HepG2 (cell line): ENCODE results near the gene CCDC117. TPM values are rescaled to one million over a fixed set of nuclear protein-coding genes. Genes with fewer than 3 reads are reported as not detected.

Source experiments
- AKAP8 ChIP-seq: sonication (generic); formaldehyde crosslinking; IDR thresholded peaks from 2 replicates; pipeline ENCODE4 v1.5.1; 2020; ENCODE audit warnings: mild to moderate bottlenecking, missing genetic modification reagents
- ARNTL ChIP-seq: sonication (generic); formaldehyde crosslinking; IDR thresholded peaks from 2 replicates; pipeline ENCODE4 v1.4.0; 2020; ENCODE audit warnings: mild to moderate bottlenecking, missing genetic modification reagents
- GMEB1 ChIP-seq: sonication (generic); formaldehyde crosslinking; IDR thresholded peaks from 2 replicates; pipeline ENCODE4 v1.5.1; 2020; ENCODE audit warnings: missing genetic modification reagents, mild to moderate bottlenecking, borderline replicate concordance
- HMGXB3 ChIP-seq: sonication (generic); formaldehyde crosslinking; IDR thresholded peaks from 2 replicates; pipeline ENCODE4 v1.4.0; 2020; ENCODE audit warnings: missing genetic modification reagents, borderline replicate concordance
- MEIS1 ChIP-seq: sonication (generic); formaldehyde crosslinking; IDR thresholded peaks from 2 replicates; pipeline ENCODE4 v1.9.0; 2021; ENCODE audit warnings: mild to moderate bottlenecking, missing genetic modification reagents, moderate library complexity, borderline replicate concordance
- MXD1 ChIP-seq: sonication (generic); formaldehyde crosslinking; IDR thresholded peaks from 2 replicates; pipeline ENCODE4 v1.4.0; 2020; ENCODE audit warnings: mild to moderate bottlenecking, missing genetic modification reagents
- NAIF1 ChIP-seq: sonication (generic); formaldehyde crosslinking; IDR thresholded peaks from 2 replicates; pipeline ENCODE4 v1.5.0; 2020; ENCODE audit warnings: mild to moderate bottlenecking, missing genetic modification reagents, borderline replicate concordance
- POGK ChIP-seq: sonication (generic); formaldehyde crosslinking; conservative IDR thresholded peaks from 2 replicates; pipeline ENCODE4 v1.8.0; 2022; ENCODE audit warnings: mild to moderate bottlenecking, moderate library complexity, missing genetic modification reagents
- RAD51 ChIP-seq: fragments of 450-650 bp; IDR thresholded peaks from 2 replicates; pipeline ENCODE4 v1.6.1; 2016; ENCODE audit warnings: borderline replicate concordance
- SP2 ChIP-seq: sonication (generic); formaldehyde crosslinking; IDR thresholded peaks from 2 replicates; pipeline ENCODE4 v1.5.1; 2020; ENCODE audit warnings: mild to moderate bottlenecking, missing genetic modification reagents
- XRCC5 ChIP-seq: fragments of 200-400 bp; formaldehyde crosslinking; optimal IDR thresholded peaks from 2 replicates; pipeline ENCODE3; 2017; ENCODE audit warnings: mild to moderate bottlenecking, low read length
- ZBTB14 ChIP-seq: sonication (generic); formaldehyde crosslinking; IDR thresholded peaks from 2 replicates; pipeline ENCODE4 v1.4.0; 2020; ENCODE audit warnings: missing genetic modification reagents
- ZKSCAN1 ChIP-seq: fragments of 150-350 bp; IDR thresholded peaks from 2 replicates; pipeline ENCODE4 v1.6.1; 2014; ENCODE audit warnings: low read length
- polyA plus RNA-seq, 8 experiments: library from polyadenylated mRNA; depleted of rRNA in 3 of 8; stranded (reverse) in 7 of 8; unstranded in 1 of 8; fragments of >200 nt; fragmentation: Illumina TruSeq in 4 of 8; extraction: Trizol in 4 of 8; gene quantifications; 2 replicates each; pipeline versions ENCODE4 v1.2.1 to v1.2.3, GENCODE V29; 2011 to 2016; ENCODE audit warnings: low read depth in 4 of 8, missing spikeins in 1 of 8, mixed read lengths in 1 of 8; ENCODE audit not compliant: insufficient read depth in 1 of 8
- total RNA-seq, 5 experiments: library from RNA; depleted of rRNA; stranded (reverse); fragments of >200 nt; fragmentation: Illumina TruSeq; extraction: Trizol; gene quantifications; 2 replicates each; pipeline ENCODE4 v1.2.3, GENCODE V29; 2016; ENCODE audit warnings: low read depth in 1 of 5

Gene CCDC117
- total and polyA plus RNA-seq, 2 of the 13 experiments (the other 11 are each of a cell fraction or from before 2014, with no cell fraction given), result 12.6 to 34.2 TPM

- TF ChIP-seq ARNTL (CRISPR knock-in tag) (peak; percentile 65), GMEB1 (CRISPR knock-in tag) (peak; percentile 43; the same call in 1 of the 2 replicates), XRCC5 (no peak), SP2 (CRISPR knock-in tag) (no peak), POGK (CRISPR knock-in tag) (0 out of 2 replicates have a peak, but pooled peaks have one; percentile 64), ZKSCAN1 (no peak), MXD1 (CRISPR knock-in tag) (no peak), HMGXB3 (CRISPR knock-in tag) (no peak), AKAP8 (CRISPR knock-in tag) (no peak), NAIF1 (CRISPR knock-in tag) (no peak; the same call in 1 of the 2 replicates), MEIS1 (peak; percentile 78; the same call in 1 of the 2 replicates), ZBTB14 (CRISPR knock-in tag) (0 out of 2 replicates have a peak, but pooled peaks have one; percentile 32), RAD51 (no peak)
Observed at GRCh38 chr22:28819253-28820096, 47.0 kb downstream of the CCDC117 start (continued).
